HFF-Myc (cell line): ENCODE data around the gene P3H2.

ENCODE experiments used
- DNase-seq: peaks from one replicate; pipeline ENCODE4 v3.0.0-alpha.2; 2011; ENCODE audit warnings: low read depth; ENCODE audit errors: extremely low read depth
- H3K4me3 ChIP-seq: replicated peaks from 2 replicates; pipeline ENCODE4 v1.5.1; 2011; ENCODE audit warnings: low read depth, mild to moderate bottlenecking, control low read depth, low read length
- TF ChIP-seq, protein P1 (sequence below): IDR thresholded peaks from 2 replicates; pipeline ENCODE4 v1.5.1; 2012; ENCODE audit warnings: mild to moderate bottlenecking, low read depth, low read length, control low read depth; ENCODE audit errors: missing control alignments

Gene P3H2

DNA sequence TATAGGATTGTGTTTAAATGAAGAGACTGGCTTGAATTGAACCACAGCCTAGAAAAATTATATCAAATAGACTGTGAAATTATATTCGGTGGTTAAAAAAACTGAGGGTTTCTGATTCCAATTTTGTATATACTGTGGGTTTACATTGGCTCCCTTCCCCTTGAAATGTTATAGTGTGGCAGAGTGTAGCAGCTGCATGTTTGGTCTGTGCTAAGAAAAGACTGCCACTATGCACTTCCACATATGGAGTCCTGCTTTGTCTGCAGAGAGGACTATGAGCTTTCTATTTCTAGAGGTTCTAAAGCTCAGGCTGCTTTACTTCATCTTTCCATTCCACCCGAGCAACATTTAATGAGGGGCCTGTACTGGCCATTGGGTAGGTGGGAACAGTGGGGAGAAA is 112.3 kb downstream of the P3H2 start:
- TF ChIP-seq, protein P1, sequence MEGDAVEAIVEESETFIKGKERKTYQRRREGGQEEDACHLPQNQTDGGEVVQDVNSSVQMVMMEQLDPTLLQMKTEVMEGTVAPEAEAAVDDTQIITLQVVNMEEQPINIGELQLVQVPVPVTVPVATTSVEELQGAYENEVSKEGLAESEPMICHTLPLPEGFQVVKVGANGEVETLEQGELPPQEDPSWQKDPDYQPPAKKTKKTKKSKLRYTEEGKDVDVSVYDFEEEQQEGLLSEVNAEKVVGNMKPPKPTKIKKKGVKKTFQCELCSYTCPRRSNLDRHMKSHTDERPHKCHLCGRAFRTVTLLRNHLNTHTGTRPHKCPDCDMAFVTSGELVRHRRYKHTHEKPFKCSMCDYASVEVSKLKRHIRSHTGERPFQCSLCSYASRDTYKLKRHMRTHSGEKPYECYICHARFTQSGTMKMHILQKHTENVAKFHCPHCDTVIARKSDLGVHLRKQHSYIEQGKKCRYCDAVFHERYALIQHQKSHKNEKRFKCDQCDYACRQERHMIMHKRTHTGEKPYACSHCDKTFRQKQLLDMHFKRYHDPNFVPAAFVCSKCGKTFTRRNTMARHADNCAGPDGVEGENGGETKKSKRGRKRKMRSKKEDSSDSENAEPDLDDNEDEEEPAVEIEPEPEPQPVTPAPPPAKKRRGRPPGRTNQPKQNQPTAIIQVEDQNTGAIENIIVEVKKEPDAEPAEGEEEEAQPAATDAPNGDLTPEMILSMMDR = no peak
- DNase-seq = no peak
- H3K4me3 ChIP-seq = no peak overlapping the region

DNA sequence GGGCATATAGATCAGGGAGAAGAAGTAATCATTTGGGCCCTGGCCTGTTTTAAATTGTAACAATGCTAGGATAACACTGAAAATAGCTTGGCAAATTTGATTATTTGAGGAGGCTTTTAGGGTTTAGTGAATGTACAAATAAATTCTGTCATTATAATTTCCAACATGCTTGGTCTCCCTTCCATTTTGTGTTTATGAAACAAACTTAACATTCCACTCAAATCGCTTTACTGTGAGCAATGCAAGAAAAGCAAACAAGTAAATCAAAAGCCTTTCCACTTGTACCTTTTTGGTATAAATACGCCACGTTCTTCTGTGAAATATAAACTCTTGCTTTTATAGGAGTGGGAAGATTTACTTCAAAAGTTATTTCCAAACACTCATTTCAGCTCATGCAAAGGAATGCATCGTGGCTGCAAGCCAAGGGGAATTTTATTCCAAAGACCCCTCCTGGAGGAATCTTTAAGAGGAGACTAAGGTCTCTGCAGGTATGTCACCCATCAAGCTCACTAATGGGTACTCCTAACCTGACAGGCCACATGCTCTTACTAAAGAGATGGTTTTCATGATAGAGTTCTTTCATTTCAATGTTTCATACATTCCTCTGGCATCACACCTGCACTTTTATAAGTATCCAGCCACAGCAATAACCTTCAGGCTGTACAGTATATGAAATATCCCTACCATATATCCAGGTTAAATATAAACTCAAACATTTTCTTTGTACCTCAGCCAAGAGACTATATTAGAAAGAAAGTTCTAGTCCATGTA is 115.2 kb downstream of the P3H2 start:
- TF ChIP-seq, protein P1 = no peak
- H3K4me3 ChIP-seq = no peak overlapping the region

DNA sequence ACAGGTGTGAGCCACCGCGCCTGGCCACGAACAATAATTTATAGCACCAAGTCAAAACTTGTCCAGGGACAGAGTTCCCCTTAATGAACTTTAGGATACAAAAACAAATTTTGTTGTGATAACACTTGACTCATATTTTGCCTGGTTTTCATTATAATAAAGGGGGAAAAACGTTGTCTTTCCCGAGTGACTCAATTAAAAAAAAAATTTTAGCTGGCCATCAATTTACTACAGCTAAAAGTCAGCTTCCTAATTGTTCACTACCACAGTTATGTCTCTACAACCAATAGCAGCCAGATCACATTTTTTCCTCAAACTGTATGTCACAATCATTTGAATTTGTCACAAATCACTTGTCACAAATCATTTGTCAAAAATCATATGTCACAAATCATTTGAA is 116.0 kb downstream of the P3H2 start:
- DNase-seq = no peak
- TF ChIP-seq, protein P1 = no peak
- H3K4me3 ChIP-seq = no peak overlapping the region

More for the DNA sequence above, 115.2 kb downstream of the P3H2 start:
- DNase-seq = no peak

DNA sequence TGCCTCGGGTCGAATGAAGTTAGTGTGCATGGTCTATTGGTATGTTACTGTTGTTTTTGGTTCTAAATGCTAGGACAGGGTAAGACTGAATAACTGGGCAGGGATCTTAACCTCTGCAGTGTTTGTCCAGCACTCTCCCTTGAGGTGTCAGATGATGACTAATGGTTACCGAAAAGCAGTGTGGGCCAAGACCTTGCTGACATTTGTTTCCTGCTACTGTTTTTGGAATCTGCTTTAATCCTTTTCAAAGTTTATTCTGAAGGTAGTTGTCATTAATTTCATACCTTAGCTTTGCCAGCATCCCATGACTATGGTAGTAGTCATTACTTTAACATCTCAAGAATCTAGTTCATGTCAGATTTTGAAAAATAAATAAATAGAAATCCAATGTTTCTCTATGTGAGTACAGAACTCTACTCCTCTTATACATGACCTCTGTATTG is 117.0 kb downstream of the P3H2 start:
- no peak overlapping the region for H3K4me3 ChIP-seq
- TF ChIP-seq, protein P1 = no peak
- peak; percentile 61 for DNase-seq

DNA sequence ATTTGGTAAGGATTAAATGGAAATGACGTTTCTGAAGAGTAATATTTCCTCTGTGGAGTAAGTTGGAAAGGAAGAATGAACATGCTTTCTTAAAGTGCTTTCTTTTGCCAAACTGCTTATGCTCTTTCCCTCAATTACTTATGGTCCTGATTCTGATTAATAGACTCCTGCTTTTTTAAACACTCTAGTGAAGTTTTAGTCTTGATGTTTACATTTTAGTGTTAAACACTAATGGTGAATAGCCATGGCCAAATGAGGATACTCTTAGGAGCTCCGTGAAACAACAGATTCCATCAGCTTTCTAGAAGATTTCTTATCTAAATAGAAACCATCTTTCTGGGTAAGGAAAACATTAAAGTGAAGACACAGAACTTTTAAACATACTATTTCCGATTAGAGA is 117.6 kb downstream of the P3H2 start:
- TF ChIP-seq, protein P1 = no peak
- H3K4me3 ChIP-seq = no peak overlapping the region
- no peak for DNase-seq

DNA sequence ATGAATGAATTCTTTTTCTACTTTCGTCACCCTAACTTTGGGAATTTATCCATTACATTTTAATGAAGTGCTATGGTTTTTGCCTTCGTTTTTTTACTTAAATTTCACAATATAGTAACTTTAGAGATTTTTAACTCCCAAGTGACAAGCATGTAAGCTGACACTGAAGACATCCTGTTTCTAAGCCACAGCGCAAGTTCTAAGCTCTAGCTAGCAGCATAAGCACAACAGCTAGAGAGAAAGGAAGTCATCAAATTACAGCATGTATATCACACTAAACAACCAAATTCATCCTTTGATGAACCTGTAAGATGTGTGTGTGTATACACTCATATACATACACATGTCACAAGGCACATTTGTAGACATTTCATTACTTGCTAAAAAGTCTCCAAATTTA is 119.3 kb downstream of the P3H2 start:
- DNase-seq = no peak
- H3K4me3 ChIP-seq = no peak overlapping the region
- TF ChIP-seq, protein P1 = no peak

DNA sequence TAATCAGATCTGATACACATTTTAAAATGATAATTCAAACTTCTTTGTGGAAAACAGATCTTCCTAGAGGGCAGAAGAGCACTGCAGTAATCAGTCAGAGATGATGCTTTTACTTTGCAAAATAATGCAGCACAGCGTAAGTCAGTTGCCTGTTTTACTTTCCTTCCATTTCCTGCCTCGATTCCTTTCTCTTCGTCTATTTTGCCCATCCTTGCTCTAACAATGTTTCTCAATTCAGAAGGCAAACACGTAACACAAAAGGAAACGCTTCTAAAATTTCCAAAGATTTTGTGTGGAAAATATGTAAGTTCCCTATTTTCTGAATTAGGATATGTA is 119.9 kb downstream of the P3H2 start:
- no peak for DNase-seq
- no peak overlapping the region for H3K4me3 ChIP-seq
- TF ChIP-seq, protein P1 = no peak
